Activated CD8-positive, alpha-beta memory T cell treated with anti-CD3 and anti-CD28 coated beads, Interleukin-2, amount 10 ng/mL, durations not matched to agents 7 days and 5 days (primary cell): Measurements from ENCODE around the gene POLR1B. TPM values are rescaled to one million over a fixed set of nuclear protein-coding genes. Genes with fewer than 3 reads are reported as not detected.
"Not testable (repeated sequence)": the region's sequence is repeated elsewhere in the genome, so short reads cannot be mapped to it uniquely, and the experiment has no call there.

Experiments
- ATAC-seq: fragments of 150-1000 bp; cut with Tn5 transposase; one replicate; pipeline ENCODE4 v1.10.0; 2021; ENCODE audit warnings: moderate library complexity
- CTCF ChIA-PET: fragments of 350-600 bp; sonication (Branson Sonifier 250); formaldehyde crosslinking; loops from one replicate; lab custom pipeline; 2021; ENCODE audit warnings: antibody characterized with exemption; lab: Charles Lee
- DNase-seq: peaks from one replicate; pipeline ENCODE4 v3.0.0-alpha.2; 2020
- H3K27ac Mint-ChIP-seq: one replicate; pipeline ENCODE4 v1.8.0; 2021; ENCODE audit warnings: mild to moderate bottlenecking, mixed read lengths
- H3K27me3 Mint-ChIP-seq: one replicate; pipeline ENCODE4 v1.8.0; 2021; ENCODE audit warnings: mixed read lengths
- H3K36me3 Mint-ChIP-seq: one replicate; pipeline ENCODE4 v1.8.0; 2021; ENCODE audit warnings: mild to moderate bottlenecking, mixed read lengths
- H3K4me1 Mint-ChIP-seq: one replicate; pipeline ENCODE4 v1.8.0; 2021; ENCODE audit warnings: mixed read lengths
- H3K4me3 Mint-ChIP-seq: one replicate; pipeline ENCODE4 v1.8.0; 2021; ENCODE audit warnings: mild to moderate bottlenecking, moderate library complexity, mixed read lengths
- H3K9me3 Mint-ChIP-seq: one replicate; pipeline ENCODE4 v1.8.0; 2022; ENCODE audit warnings: low read depth, mixed read lengths
- total RNA-seq, 2 experiments: library from RNA; stranded (reverse); gene quantifications; one replicate each; pipeline ENCODE4 v1.2.3, GENCODE V29; 2021

POLR1B gene
- total RNA-seq, 2 experiments from 2014 or later = 33.7 to 54.9 TPM

DNA sequence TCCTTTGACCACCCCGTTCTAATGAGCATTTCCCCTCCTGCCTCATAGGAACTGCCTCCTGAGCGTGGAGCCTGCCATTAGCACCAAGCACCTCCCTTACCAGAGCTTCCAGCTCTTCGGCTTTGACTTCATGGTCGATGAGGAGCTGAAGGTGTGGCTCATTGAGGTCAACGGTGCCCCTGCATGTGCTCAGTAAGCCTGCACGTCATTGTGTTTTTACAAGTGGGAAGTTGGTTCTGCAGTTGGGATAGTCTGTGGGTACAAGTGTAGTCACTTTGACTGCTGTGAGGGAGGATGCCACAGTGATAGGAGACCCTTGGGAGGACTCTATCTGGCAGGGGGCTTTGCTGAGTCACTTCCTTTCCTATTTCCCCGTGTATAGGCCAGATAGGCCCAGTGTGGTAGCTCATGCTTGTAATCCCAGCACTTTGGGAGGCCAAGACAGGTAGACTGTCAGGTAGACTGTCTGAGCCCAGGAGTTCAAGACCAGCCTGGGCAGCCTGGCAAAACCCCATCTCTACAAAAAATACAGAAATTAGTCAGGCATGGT lies 22.0 kb upstream of the POLR1B start:
- Mint-ChIP-seq H3K4me3 (no peak overlapping the region), H3K27ac (no peak overlapping the region), H3K9me3 (no peaks in the 10 kb centered on the region), H3K4me1 (no peaks in the 10 kb centered on the region), H3K36me3 (peaks cover 51% of the 10 kb centered on the region), H3K27me3 (no peaks in the 10 kb centered on the region)
- CTCF ChIA-PET = no interaction called here
- ATAC-seq (no peak), DNase-seq (no peak)

DNA sequence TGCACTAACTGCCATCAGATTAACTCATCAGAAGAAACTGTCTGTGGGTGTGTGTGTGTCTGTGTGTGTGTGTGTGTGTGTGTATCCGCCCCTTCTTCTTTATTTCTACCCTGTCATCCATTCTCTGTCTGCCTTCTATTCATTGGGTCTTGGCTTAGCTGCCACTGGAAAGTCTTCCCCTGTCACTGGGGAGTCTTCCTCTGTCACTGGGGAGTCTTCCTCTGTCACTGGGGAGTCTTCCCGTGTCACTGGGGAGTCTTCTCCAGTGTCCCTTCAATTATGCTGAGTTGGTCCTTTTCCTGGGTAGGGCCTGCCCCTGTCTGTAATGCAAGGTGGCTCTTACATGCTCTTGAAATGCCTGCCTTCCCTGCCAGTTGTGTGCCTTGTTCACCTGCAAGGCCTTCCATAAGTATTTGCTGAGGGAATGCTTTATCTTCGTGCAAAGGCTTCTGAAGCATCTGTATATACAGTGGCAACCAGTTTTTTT lies 18.9 kb upstream of the POLR1B start:
- Mint-ChIP-seq H3K4me3 (no peak overlapping the region), H3K27me3 (no peaks in the 10 kb centered on the region)
- ATAC-seq = no peak

DNA sequence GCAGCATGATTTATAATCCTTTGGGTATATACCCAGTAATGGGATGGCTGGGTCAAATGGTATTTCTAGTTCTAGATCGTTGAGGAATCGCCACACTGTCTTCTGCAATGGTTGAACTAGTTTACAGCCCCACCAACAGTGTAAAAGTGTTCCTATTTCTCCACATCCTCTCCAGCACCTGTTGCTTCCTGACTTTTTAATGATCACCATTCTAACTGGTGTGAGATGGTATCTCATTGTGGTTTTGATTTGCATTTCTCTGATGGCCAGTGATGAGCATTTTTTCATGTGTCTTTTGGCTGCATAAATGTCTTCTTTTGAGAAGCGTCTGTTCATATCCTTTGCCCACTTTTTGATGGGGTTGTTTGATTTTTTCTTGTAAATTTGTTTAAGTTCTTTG lies 18.0 kb upstream of the POLR1B start:
- H3K4me3 Mint-ChIP-seq, H3K4me1 Mint-ChIP-seq, DNase-seq, H3K27ac Mint-ChIP-seq, ATAC-seq, H3K9me3 Mint-ChIP-seq, CTCF ChIA-PET, H3K27me3 Mint-ChIP-seq: not testable (repeated sequence)
- H3K36me3 Mint-ChIP-seq = peaks cover 48% of the 10 kb centered on the region

More for the DNA sequence above, 18.9 kb upstream of the POLR1B start:
- Mint-ChIP-seq H3K27ac (no peak overlapping the region), H3K36me3 (peaks cover 50% of the 10 kb centered on the region), H3K9me3 (no peaks in the 10 kb centered on the region), H3K4me1 (no peaks in the 10 kb centered on the region)
- CTCF ChIA-PET = no interaction called here
- no peak for DNase-seq

DNA sequence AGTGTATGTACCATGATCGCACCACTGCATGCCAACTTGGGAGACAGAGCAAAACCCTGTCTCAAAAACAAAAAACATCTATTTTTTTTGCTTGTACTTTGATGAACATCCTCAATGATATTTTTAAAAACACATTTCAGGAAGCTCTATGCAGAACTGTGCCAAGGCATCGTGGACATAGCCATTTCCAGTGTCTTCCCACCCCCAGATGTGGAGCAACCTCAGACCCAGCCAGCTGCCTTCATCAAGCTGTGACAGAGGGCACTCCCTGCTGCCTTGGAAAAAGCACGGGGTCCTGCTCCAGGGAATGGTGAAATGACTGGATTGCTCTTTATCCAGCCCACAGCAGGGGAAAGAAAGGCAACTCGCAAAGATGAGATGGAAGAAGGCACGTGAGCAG lies 13.7 kb upstream of the POLR1B start:
- no peaks in the 10 kb centered on the region for H3K27me3 Mint-ChIP-seq

DNA sequence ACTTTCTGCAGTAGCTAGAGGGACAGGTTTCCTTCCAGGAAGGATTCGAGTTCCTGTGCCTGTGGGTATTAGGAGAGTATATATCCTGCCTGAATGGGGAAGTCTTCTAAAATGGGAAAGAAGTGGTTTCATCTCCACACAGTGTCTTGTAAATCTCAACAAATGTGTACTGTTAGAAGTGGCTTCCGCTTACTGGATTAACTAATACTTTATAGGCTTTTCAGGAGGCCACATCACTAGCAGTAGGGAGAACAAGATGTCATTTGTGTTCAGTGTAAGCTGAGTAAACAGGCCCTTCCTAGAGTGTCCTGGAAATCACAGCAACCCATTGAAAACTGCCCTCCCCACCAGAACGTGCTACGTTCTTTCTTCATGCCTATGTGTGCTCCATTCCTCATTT lies 12.5 kb upstream of the POLR1B start:
- Mint-ChIP-seq H3K36me3 (peaks cover 23% of the 10 kb centered on the region), H3K9me3 (no peaks in the 10 kb centered on the region), H3K27ac (no peak overlapping the region), H3K4me3 (no peak overlapping the region), H3K27me3 (no peaks in the 10 kb centered on the region), H3K4me1 (no peaks in the 10 kb centered on the region)
- DNase-seq (no peak), ATAC-seq (no peak)
- CTCF ChIA-PET = no interaction called here

More for the DNA sequence above, 13.7 kb upstream of the POLR1B start:
- Mint-ChIP-seq H3K4me1 (no peaks in the 10 kb centered on the region), H3K4me3 (no peak overlapping the region), H3K36me3 (peaks cover 29% of the 10 kb centered on the region), H3K27ac (no peak overlapping the region), H3K9me3 (no peaks in the 10 kb centered on the region)
- no peak for DNase-seq
- no peak for ATAC-seq
- CTCF ChIA-PET = no interaction called here

DNA sequence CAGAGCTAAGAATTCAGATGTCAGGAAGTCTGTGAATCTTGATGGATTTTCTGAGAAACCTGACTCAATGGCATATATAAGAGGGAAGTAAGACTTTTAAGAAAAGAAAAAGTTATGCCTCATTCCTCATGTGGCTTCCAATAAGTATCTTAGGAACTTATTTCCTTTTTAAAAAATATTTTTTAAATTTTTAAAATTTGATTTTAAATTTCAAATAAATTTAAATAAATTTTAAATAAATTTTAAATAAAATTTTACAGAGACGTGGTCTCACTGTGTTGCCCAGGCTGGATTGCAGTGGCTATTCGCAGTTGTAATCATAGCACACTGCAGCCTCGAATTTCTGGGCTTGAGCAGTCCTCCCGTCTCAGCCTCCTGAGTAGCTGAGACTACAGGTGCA lies 11.5 kb upstream of the POLR1B start:
- Mint-ChIP-seq H3K4me1 (no peaks in the 10 kb centered on the region), H3K36me3 (peaks cover 21% of the 10 kb centered on the region), H3K27ac (no peak overlapping the region), H3K4me3 (no peak overlapping the region), H3K9me3 (no peaks in the 10 kb centered on the region), H3K27me3 (no peaks in the 10 kb centered on the region)
- DNase-seq (no peak), ATAC-seq (no peak)
- CTCF ChIA-PET = no interaction called here

DNA sequence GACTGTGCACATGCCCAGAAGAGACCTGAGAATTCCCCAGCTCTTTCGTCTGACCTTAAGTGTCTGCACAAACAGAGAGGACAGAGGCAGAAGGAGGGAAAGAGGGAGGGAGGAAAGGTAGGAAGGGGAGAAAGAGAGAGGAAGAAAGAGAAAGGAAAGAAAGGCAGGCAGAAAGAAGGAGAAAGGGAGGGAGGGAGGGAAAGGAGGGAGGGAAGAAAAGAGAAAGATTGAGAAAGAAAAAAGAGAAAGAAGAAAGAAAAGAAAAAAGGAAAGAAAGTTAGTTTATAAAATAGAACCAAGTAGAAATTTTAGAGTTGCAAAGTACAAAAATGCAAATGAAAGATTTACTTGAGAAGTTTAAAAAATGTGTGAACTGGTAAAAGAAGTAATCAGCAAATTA lies 7.4 kb upstream of the POLR1B start:
- ATAC-seq (no peak), DNase-seq (no peak)

DNA sequence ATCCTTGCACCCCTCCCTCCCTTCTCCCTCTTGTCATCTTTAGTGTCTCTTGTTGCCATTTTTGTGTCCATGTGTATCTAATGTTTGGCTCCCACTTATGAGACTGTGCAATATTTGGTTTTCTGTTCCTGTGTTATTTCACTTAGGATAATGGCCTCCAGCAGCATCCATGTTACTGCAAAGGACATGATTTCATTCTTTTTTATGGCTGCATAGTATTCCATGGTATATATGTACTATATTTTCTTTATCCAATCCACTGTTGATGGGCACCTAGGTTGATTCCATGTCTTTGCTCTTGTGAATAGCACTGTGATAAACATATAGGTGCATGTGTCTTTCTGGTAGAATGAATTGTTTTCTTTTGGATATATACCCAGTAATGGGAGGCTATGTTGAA lies 5.6 kb upstream of the POLR1B start:
- CTCF ChIA-PET = interaction anchor here (0.6 kb wide), 1 partner anchor 56 kb away, joined by 3 read pairs; no protein-coding TSS in a partner anchor
- H3K9me3 Mint-ChIP-seq, DNase-seq, H3K36me3 Mint-ChIP-seq, H3K27ac Mint-ChIP-seq, ATAC-seq, H3K27me3 Mint-ChIP-seq, H3K4me3 Mint-ChIP-seq: not testable (repeated sequence)
- H3K4me1 Mint-ChIP-seq = peaks cover 12% of the 10 kb centered on the region

More for the DNA sequence above, 7.4 kb upstream of the POLR1B start:
- H3K9me3 Mint-ChIP-seq = no peaks in the 10 kb centered on the region
- H3K27me3 Mint-ChIP-seq = no peaks in the 10 kb centered on the region
- CTCF ChIA-PET = interaction anchor here (1.5 kb wide), 1 partner anchor 54 kb away, joined by 5 read pairs; no protein-coding TSS in a partner anchor
- peaks cover 10% of the 10 kb centered on the region for H3K36me3 Mint-ChIP-seq
- H3K27ac Mint-ChIP-seq = no peak overlapping the region
- H3K4me1 Mint-ChIP-seq = no peaks in the 10 kb centered on the region
- H3K4me3 Mint-ChIP-seq = no peak overlapping the region

DNA sequence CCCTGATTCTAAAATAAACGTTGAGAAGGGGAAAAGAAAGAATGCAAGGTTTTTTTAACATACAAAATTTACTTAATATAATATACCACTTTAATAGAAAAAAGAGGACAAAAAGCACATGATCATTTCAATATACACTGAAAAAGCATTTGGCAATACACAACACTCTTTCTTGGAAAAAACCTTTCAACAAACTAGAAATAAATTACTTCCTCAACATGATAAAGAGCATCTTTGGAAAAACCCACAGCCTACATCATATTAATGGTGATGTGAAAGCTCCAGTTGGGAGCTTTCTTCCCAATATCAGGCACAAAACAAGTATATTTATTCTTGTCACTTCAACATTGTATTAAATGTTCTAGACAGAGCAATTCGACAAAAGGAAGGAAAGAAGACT lies 3.0 kb upstream of the POLR1B start:
- CTCF ChIA-PET = no interaction called here
- H3K27me3 Mint-ChIP-seq = no peaks in the 10 kb centered on the region
- H3K4me3 Mint-ChIP-seq = no peak overlapping the region
- no peak for ATAC-seq
- no peaks in the 10 kb centered on the region for H3K9me3 Mint-ChIP-seq
- H3K4me1 Mint-ChIP-seq = peaks cover 12% of the 10 kb centered on the region
- H3K27ac Mint-ChIP-seq = no peak overlapping the region
- DNase-seq = no peak
- H3K36me3 Mint-ChIP-seq = peaks cover 2% of the 10 kb centered on the region

DNA sequence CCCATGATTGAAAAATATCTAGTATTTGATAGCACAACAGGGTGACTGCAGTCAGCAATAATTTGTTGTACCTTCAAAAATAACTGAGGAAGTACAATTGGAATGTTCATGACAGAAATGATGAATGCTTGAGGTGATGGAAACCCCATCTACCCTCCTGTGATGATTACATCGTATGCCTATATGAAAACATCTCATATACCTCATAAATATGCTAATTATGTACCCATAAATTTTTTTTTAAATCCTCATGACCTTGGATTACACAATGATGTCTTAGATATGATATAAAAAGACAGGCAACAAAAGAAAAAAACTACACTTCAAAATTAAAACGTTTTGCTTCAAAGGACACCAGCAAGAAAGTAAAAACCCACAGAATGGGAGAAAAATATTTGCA lies 1.4 kb upstream of the POLR1B start:
- H3K27ac Mint-ChIP-seq = no peak overlapping the region
- CTCF ChIA-PET = no interaction called here
- H3K36me3 Mint-ChIP-seq = no peaks in the 10 kb centered on the region
- H3K9me3 Mint-ChIP-seq = no peaks in the 10 kb centered on the region
- DNase-seq (no peak), ATAC-seq (no peak)
- H3K4me3 Mint-ChIP-seq = no peak overlapping the region
- H3K27me3 Mint-ChIP-seq = no peaks in the 10 kb centered on the region
- peaks cover 22% of the 10 kb centered on the region for H3K4me1 Mint-ChIP-seq

DNA sequence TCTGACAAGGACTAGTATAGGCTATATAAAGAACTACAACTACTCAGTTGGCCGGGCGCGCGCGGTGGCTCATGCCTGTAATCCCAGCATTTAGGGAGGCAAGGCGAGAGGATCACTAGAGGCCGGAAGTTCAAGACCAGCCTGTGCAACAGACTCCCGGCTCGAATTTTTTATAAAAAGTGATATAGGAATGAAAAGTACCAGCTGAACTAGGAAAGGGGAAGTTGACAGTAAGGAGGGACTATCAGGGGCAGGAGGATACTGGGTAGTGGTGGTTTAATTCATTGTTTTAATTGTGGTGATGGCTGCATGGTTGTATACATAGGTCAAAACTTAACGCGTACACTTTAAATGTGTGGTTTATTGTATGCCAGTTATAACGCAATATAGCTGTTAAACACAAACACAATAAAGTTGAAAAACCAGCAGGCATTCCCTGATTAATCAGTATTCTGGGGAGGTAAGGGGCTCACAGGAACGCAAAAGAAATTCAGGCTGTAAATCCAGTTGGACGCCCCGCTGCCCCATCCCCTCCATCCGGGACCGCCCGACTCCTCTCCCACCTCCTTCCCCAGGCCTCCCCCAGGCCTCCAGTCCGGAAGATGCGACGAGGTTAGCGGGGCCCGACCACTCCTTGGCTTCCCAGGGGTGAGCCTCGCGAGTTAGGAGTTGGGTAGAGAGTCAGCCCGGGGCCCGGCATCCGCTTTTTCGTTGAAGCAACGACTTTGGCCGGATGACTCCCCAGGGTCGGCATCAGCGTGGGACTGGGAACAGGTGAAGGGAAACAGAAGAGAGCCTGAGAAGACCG lies 746 bp upstream of the POLR1B start:
- Mint-ChIP-seq H3K4me1 (peaks cover 25% of the 10 kb centered on the region), H3K27me3 (no peaks in the 10 kb centered on the region), H3K27ac (no peak overlapping the region), H3K4me3 (no peak overlapping the region), H3K9me3 (no peaks in the 10 kb centered on the region), H3K36me3 (peaks cover 3% of the 10 kb centered on the region)
- CTCF ChIA-PET = no interaction called here
- DNase-seq (peak; percentile 85), ATAC-seq (peak; percentile 83)

DNA sequence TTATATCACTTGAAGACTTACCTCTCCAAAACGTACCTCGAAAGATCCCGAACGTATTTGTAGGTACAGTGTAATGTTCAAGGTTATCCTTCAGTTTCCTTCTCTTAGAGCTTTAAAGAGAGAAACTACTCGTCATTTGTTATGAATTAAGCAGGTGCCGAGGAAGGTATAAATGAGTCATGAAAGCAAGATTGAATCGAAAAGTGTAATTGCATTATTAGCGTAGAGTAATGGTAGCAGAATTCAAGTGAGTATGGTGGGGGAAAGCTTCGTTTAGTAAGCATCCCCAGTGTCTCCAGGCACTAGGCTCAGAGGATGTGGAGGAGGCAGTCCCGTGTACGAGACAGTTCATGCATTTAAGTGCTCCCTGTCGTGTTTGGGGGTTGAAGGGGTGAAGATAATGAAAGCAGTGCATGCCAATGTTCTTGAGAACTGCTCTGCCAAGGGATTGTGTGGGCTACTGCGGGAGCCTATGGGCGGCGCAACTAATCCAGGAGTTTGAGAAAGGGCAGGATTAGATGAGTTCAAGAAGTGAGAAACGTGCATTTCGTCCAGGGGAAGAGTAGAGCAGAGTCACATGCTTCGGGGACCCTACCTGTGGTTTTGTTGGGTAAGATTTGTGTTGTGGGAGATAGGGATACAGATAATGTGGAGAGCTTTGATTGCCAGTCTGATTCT lies 858 bp downstream of the POLR1B start:
- Mint-ChIP-seq H3K36me3 (peaks cover 14% of the 10 kb centered on the region), H3K4me1 (peaks cover 36% of the 10 kb centered on the region), H3K27ac (no peak overlapping the region), H3K27me3 (no peaks in the 10 kb centered on the region), H3K9me3 (no peaks in the 10 kb centered on the region), H3K4me3 (no peak overlapping the region)
- DNase-seq (peak; percentile 45), ATAC-seq (no peak)
- CTCF ChIA-PET = interaction anchor here (0.7 to 2.1 kb wide), 6 partner anchors 9 to 283 kb away, joined by 3 to 6 read pairs (median 3); no protein-coding TSS in a partner anchor

DNA sequence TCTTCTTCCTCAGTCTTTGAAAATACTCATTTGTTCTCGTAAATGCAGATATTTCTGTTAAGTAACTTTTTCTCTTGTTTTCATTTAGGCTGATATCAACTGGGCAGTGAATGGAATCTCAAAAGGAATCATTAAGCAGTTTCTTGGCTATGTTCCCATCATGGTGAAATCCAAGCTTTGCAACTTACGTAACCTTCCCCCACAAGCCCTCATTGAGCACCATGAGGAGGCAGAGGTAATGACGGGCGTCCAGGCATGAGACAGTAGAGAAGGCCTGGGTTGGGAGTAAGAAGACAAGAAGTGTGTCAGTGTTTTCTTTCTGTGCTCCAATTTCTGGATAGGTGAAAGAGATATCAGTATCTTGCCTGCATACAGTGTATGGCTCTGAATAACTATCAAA lies 5.1 kb downstream of the POLR1B start:
- Mint-ChIP-seq H3K9me3 (no peaks in the 10 kb centered on the region), H3K4me1 (peaks cover 34% of the 10 kb centered on the region), H3K27ac (peak overlapping the region; percentile 31), H3K36me3 (peaks cover 39% of the 10 kb centered on the region), H3K4me3 (no peak overlapping the region), H3K27me3 (no peaks in the 10 kb centered on the region)
- no peak for ATAC-seq
- CTCF ChIA-PET = no interaction called here
- DNase-seq = no peak
